A673 (cell line): ENCODE results near the gene CAPN11.

ENCODE experiments used
- CTCF ChIP-seq: fragments of 300-800, 200-600 bp; sonication (generic); conservative IDR thresholded peaks from 2 replicates; pipeline ENCODE4 v1.5.1; 2017; ENCODE audit warnings: low read depth, mild to moderate bottlenecking, antibody characterized with exemption, low read length, moderate library complexity, mixed read lengths
- EZH2 ChIP-seq: fragments of 200-600 bp; sonication (generic); IDR thresholded peaks from 2 replicates; pipeline ENCODE4 v1.6.1; 2017; ENCODE audit warnings: borderline replicate concordance, low read depth, mild to moderate bottlenecking, mixed read lengths, antibody characterized with exemption, low read length; ENCODE audit not compliant: poor library complexity, severe bottlenecking

- no peak for TF ChIP-seq CTCF
- no peak for TF ChIP-seq EZH2
Measured at GRCh38 chr6:44192428-44193041, 33.9 kb downstream of the CAPN11 start.
